ENCODE data around the gene ELAC1.
"Not testable (repeated sequence)": the region's sequence is repeated elsewhere in the genome, so short reads cannot be mapped to it uniquely, and the experiment has no call there.

The ELAC1 gene

GRCh38 chr18:50970006-50970405, 2.2 kb downstream of the ELAC1 start:
- Histone ChIP-seq H3K36me3 (peaks cover 9% of the 10 kb centered on the region), H3K9me3 (no peaks in the 10 kb centered on the region), H3K4me1 (peaks cover 15% of the 10 kb centered on the region), H3K27me3 (no peaks in the 10 kb centered on the region), H4K20me1 (no peaks in the 10 kb centered on the region), H3K4me2 (no peak overlapping the region), H3K4me3 (no peak overlapping the region), H3K27ac (no peak overlapping the region), H3K9ac (no peak overlapping the region)
- TF ChIP-seq Cebpa-rat (IDR thresholded peaks at IDR 0.05) = no peak

GRCh38 chr18:50972404-50972803, 4.6 kb downstream of the ELAC1 start:
- not testable (repeated sequence) for H3K9ac ChIP-seq, H3K4me2 ChIP-seq, H4K20me1 ChIP-seq, H3K4me3 ChIP-seq, H3K27ac ChIP-seq, H3K27me3 ChIP-seq
- Histone ChIP-seq H3K36me3 (peaks cover 33% of the 10 kb centered on the region), H3K4me1 (peaks cover 12% of the 10 kb centered on the region), H3K9me3 (peaks cover 21% of the 10 kb centered on the region)

GRCh38 chr18:50973367-50974126, 5.7 kb downstream of the ELAC1 start:
- Histone ChIP-seq H3K4me1 (peaks cover 10% of the 10 kb centered on the region), H3K36me3 (peaks cover 44% of the 10 kb centered on the region), H3K27ac (no peak overlapping the region), H4K20me1 (no peaks in the 10 kb centered on the region), H3K9me3 (peaks cover 32% of the 10 kb centered on the region), H3K4me2 (no peak overlapping the region), H3K27me3 (no peaks in the 10 kb centered on the region), H3K9ac (no peak overlapping the region), H3K4me3 (no peak overlapping the region)
- TF ChIP-seq Cebpa-rat (IDR thresholded peaks at IDR 0.05) = no peak

- Histone ChIP-seq H3K4me1 (no peaks in the 10 kb centered on the region), H3K4me3 (peak overlapping the region; percentile 33; the same call in 1 of the 2 replicates), H3K36me3 (peaks cover 77% of the 10 kb centered on the region), H3K27ac (no peak overlapping the region), H3K27me3 (no peaks in the 10 kb centered on the region), H3K9me3 (peaks cover 44% of the 10 kb centered on the region), H3K4me2 (no peak overlapping the region), H3K9ac (no peak overlapping the region), H4K20me1 (no peaks in the 10 kb centered on the region)
- no peak for TF ChIP-seq Cebpa-rat (IDR thresholded peaks at IDR 0.05)
Observed at GRCh38 chr18:50977037-50977760, 9.4 kb downstream of the ELAC1 start.

- Histone ChIP-seq H3K36me3 (peaks cover 87% of the 10 kb centered on the region), H3K4me1 (no peaks in the 10 kb centered on the region), H3K9me3 (peaks cover 33% of the 10 kb centered on the region), H3K27ac (no peak overlapping the region), H4K20me1 (no peaks in the 10 kb centered on the region), H3K27me3 (no peaks in the 10 kb centered on the region), H3K4me2 (no peak overlapping the region), H3K9ac (no peak overlapping the region), H3K4me3 (no peak overlapping the region)
- no peak for TF ChIP-seq Cebpa-rat (IDR thresholded peaks at IDR 0.05)
Observed at GRCh38 chr18:50981381-50981780, 13.5 kb downstream of the ELAC1 start.

GRCh38 chr18:50982086-50982801, 14.4 kb downstream of the ELAC1 start:
- Histone ChIP-seq H3K9me3 (peaks cover 24% of the 10 kb centered on the region), H3K27ac (no peak overlapping the region), H3K4me1 (no peaks in the 10 kb centered on the region), H3K9ac (no peak overlapping the region), H4K20me1 (no peaks in the 10 kb centered on the region), H3K4me2 (no peak overlapping the region), H3K4me3 (no peak overlapping the region), H3K36me3 (peaks cover 85% of the 10 kb centered on the region), H3K27me3 (no peaks in the 10 kb centered on the region)
- TF ChIP-seq Cebpa-rat (IDR thresholded peaks at IDR 0.05) = no peak

GRCh38 chr18:50982802-50983179, 15.0 kb downstream of the ELAC1 start:
- no peak for TF ChIP-seq Cebpa-rat (IDR thresholded peaks at IDR 0.05)
- H3K27ac ChIP-seq = no peak overlapping the region
- no peaks in the 10 kb centered on the region for H3K4me1 ChIP-seq
- no peak overlapping the region for H3K4me2 ChIP-seq
- no peaks in the 10 kb centered on the region for H3K27me3 ChIP-seq
- H3K9me3 ChIP-seq = peaks cover 19% of the 10 kb centered on the region
- peaks cover 80% of the 10 kb centered on the region for H3K36me3 ChIP-seq
- no peak overlapping the region for H3K9ac ChIP-seq
- no peaks in the 10 kb centered on the region for H4K20me1 ChIP-seq
- H3K4me3 ChIP-seq = no peak overlapping the region

- Histone ChIP-seq H3K4me2 (no peak overlapping the region), H3K4me3 (no peak overlapping the region), H4K20me1 (no peaks in the 10 kb centered on the region), H3K9ac (no peak overlapping the region), H3K36me3 (peaks cover 49% of the 10 kb centered on the region), H3K9me3 (no peaks in the 10 kb centered on the region), H3K27me3 (no peaks in the 10 kb centered on the region), H3K27ac (no peak overlapping the region), H3K4me1 (no peaks in the 10 kb centered on the region)
- no peak for TF ChIP-seq Cebpa-rat (IDR thresholded peaks at IDR 0.05)
Observed at GRCh38 chr18:50986360-50987087, 18.7 kb downstream of the ELAC1 start.

- Histone ChIP-seq H3K9ac (no peak overlapping the region), H3K4me2 (no peak overlapping the region), H3K36me3 (peaks cover 42% of the 10 kb centered on the region), H3K27me3 (no peaks in the 10 kb centered on the region), H3K9me3 (no peaks in the 10 kb centered on the region), H3K4me1 (no peaks in the 10 kb centered on the region), H4K20me1 (no peaks in the 10 kb centered on the region), H3K27ac (no peak overlapping the region), H3K4me3 (no peak overlapping the region)
- no peak for TF ChIP-seq Cebpa-rat (IDR thresholded peaks at IDR 0.05)
Observed at GRCh38 chr18:50987261-50987660, 19.4 kb downstream of the ELAC1 start.
